GM23248 (cell line): ENCODE data around the gene CPM. TPM values are rescaled to one million over a fixed set of nuclear protein-coding genes. Genes with fewer than 3 reads are reported as not detected.
A peak's percentile ranks its signal among the peaks of the same experiment; 100 is the strongest.

Source experiments
- DNase-seq: peaks from one replicate; pipeline ENCODE4 v3.0.0-alpha.2; 2015
- H2AFZ ChIP-seq: fragments of 200-600 bp; sonication (generic); 2 replicates; pipeline ENCODE4 v1.6.1; 2016; ENCODE audit warnings: antibody characterized with exemption
- H3F3A ChIP-seq: fragments of 200-600 bp; sonication (generic); 2 replicates; pipeline ENCODE4 v1.6.1; 2016; ENCODE audit warnings: mild to moderate bottlenecking, antibody characterized with exemption, mixed run types; ENCODE audit not compliant: insufficient read depth
- H3K27ac ChIP-seq: fragments of 200-600 bp; sonication (generic); 2 replicates; pipeline ENCODE4 v1.5.1; 2016; ENCODE audit warnings: mild to moderate bottlenecking
- H3K27me3 ChIP-seq: fragments of 200-600 bp; sonication (generic); replicated peaks from 2 replicates; pipeline ENCODE4 v1.6.1; 2016; ENCODE audit warnings: mild to moderate bottlenecking; ENCODE audit not compliant: insufficient read depth
- H3K36me3 ChIP-seq: fragments of 200-600 bp; sonication (generic); 2 replicates; pipeline ENCODE4 v1.6.1; 2016; ENCODE audit warnings: low read depth, mild to moderate bottlenecking
- H3K4me1 ChIP-seq: fragments of 200-600 bp; sonication (generic); 2 replicates; pipeline ENCODE4 v1.6.1; 2016; ENCODE audit warnings: mild to moderate bottlenecking; ENCODE audit not compliant: insufficient read depth
- H3K4me2 ChIP-seq: fragments of 200-600 bp; sonication (generic); one replicate; pipeline ENCODE4 v1.6.1; 2016; ENCODE audit warnings: mild to moderate bottlenecking; ENCODE audit not compliant: unreplicated experiment
- H3K4me3 ChIP-seq: fragments of 200-600 bp; sonication (generic); 2 replicates; pipeline ENCODE4 v1.5.1; 2016; ENCODE audit warnings: mild to moderate bottlenecking
- H3K79me2 ChIP-seq: fragments of 200-600 bp; sonication (generic); 2 replicates; pipeline ENCODE4 v1.6.1; 2016; ENCODE audit warnings: mild to moderate bottlenecking; ENCODE audit not compliant: insufficient read depth
- H3K9ac ChIP-seq: fragments of 200-600 bp; sonication (generic); 2 replicates; pipeline ENCODE4 v1.6.1; 2016; ENCODE audit warnings: mild to moderate bottlenecking
- H3K9me2 ChIP-seq: fragments of 200-600 bp; sonication (generic); 2 replicates; pipeline ENCODE4 v1.6.1; 2016; ENCODE audit warnings: mixed run types, mild to moderate bottlenecking, moderate library complexity; ENCODE audit not compliant: insufficient read depth
- H3K9me3 ChIP-seq: fragments of 200-600 bp; sonication (generic); one replicate; pipeline ENCODE4 v1.6.1; 2017; ENCODE audit warnings: low read depth
- H4K20me1 ChIP-seq: fragments of 200-600 bp; sonication (generic); 2 replicates; pipeline ENCODE4 v1.6.0; 2016; ENCODE audit not compliant: insufficient read depth
- EZH2 ChIP-seq: fragments of 200-600 bp; sonication (generic); IDR thresholded peaks from 2 replicates; pipeline ENCODE4 v1.6.1; 2018; ENCODE audit warnings: antibody characterized with exemption, mild to moderate bottlenecking; ENCODE audit not compliant: insufficient read depth, poor library complexity, severe bottlenecking
- EZH2phosphoT487 ChIP-seq: fragments of 200-600 bp; sonication (generic); IDR thresholded peaks from 2 replicates; pipeline ENCODE4 v1.6.1; 2018; ENCODE audit warnings: antibody characterized with exemption, moderate library complexity, mild to moderate bottlenecking, low read depth; ENCODE audit not compliant: insufficient read depth
- WGBS, 2 experiments: methylation state at CpG; one replicate each; pipeline ENCODE4 v1.1.6; 2015 to 2017; ENCODE audit warnings: low lambda C conversion rate in 2 of 2, low coverage in 1 of 2; ENCODE audit errors: missing lambda C conversion rate in 2 of 2; 5-methylcytosine and 5-hydroxymethylcytosine counted together
- in situ Hi-C: fragments of 300-500 bp; cut with MboI; formaldehyde crosslinking; loops from 2 replicates; pipeline ENCODE4 v1.15.0; 2020
- polyA plus RNA-seq: library from polyadenylated mRNA; unstranded; fragments of >200 nt; fragmentation: Nextera tagmentation; extraction: Ambion mirVana; gene quantifications from 2 replicates; pipeline ENCODE4 v1.2.1, GENCODE V29; 2016
- total RNA-seq: library from RNA; depleted of rRNA; stranded (reverse); fragments of >200 nt; shearing (Covaris generic); gene quantifications from 2 replicates; pipeline ENCODE4 v1.2.3, GENCODE V29; 2014

Gene CPM
- total and polyA plus RNA-seq, 2 experiments from 2014 or later, result 13.7 to 22.5 TPM

- H3F3A ChIP-seq, result peaks cover 10% of the 10 kb centered on the region; the same call in 1 of the 2 replicates
- no peaks in the 10 kb centered on the region for H3K27me3 ChIP-seq
- H3K27ac ChIP-seq, result no peak overlapping the region
- H3K36me3 ChIP-seq, result no peaks in the 10 kb centered on the region
- in situ Hi-C loops, result no loop called here
- peak; percentile 16 for DNase-seq
- peaks cover 27% of the 10 kb centered on the region for H3K4me1 ChIP-seq
- no peak overlapping the region for H3K4me3 ChIP-seq
- no peak overlapping the region for H3K4me2 ChIP-seq
- H3K9me3 ChIP-seq, result no peaks in the 10 kb centered on the region
- H3K9ac ChIP-seq, result no peak overlapping the region
- whole genome bisulfite sequencing, 2 experiments, result 69 to 73% methylated on average over 2 of the region's 2 CpGs
- no peaks in the 10 kb centered on the region for H3K9me2 ChIP-seq
- H4K20me1 ChIP-seq, result no peaks in the 10 kb centered on the region
- no peaks in the 10 kb centered on the region for H3K79me2 ChIP-seq
- TF ChIP-seq EZH2phosphoT487 (no peak), EZH2 (no peak)
- H2AFZ ChIP-seq, result no peak overlapping the region
These were observed 20.1 kb downstream of the CPM start for GRCh38 chr12:68912916-68913315.

GRCh38 chr12:68911197-68911718, 21.7 kb downstream of the CPM start:
- Histone ChIP-seq H3K27me3 (no peaks in the 10 kb centered on the region), H3K4me3 (no peak overlapping the region), H3K4me2 (no peak overlapping the region), H4K20me1 (no peaks in the 10 kb centered on the region), H3K79me2 (no peaks in the 10 kb centered on the region), H3K27ac (no peak overlapping the region), H3K9me2 (no peaks in the 10 kb centered on the region), H3K36me3 (no peaks in the 10 kb centered on the region), H3K9me3 (no peaks in the 10 kb centered on the region), H2AFZ (no peak overlapping the region), H3K4me1 (peaks cover 27% of the 10 kb centered on the region), H3K9ac (no peak overlapping the region), H3F3A (peaks cover 10% of the 10 kb centered on the region; the same call in 1 of the 2 replicates)
- DNase-seq, result no peak
- in situ Hi-C loops, result no loop called here
- 97 to 100% methylated on average over 2 of the region's 2 CpGs for WGBS, 2 experiments
- TF ChIP-seq EZH2 (no peak), EZH2phosphoT487 (no peak)

DNA sequence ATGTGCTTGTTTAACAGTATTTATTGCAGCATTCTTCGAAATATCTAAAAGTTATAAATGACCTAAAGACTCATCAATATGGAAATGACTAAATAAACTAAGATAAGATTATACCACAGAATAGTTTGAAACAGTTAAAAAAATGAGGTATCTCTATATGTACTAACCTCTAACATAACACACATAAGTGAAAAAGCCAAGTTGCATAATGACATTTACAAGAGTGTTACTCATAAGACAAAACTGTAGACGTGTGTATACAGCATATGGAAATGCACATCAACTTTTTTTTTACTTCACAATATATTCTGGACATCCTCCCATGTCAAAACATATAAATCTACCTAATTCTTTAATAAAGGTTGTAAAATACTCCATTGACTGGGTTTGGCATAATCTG, 22.8 kb downstream of the CPM start:
- no peaks in the 10 kb centered on the region for H4K20me1 ChIP-seq
- 53 to 57% methylated on average over 2 of the region's 2 CpGs for WGBS, 2 experiments
- H3K9me3 ChIP-seq, result no peaks in the 10 kb centered on the region
- no peaks in the 10 kb centered on the region for H3K9me2 ChIP-seq
- no peaks in the 10 kb centered on the region for H3F3A ChIP-seq
- in situ Hi-C loops, result no loop called here
- H3K9ac ChIP-seq, result no peak overlapping the region
- H3K4me3 ChIP-seq, result no peak overlapping the region
- no peak overlapping the region for H3K4me2 ChIP-seq
- H2AFZ ChIP-seq, result no peak overlapping the region
- peaks cover 20% of the 10 kb centered on the region for H3K4me1 ChIP-seq
- H3K27me3 ChIP-seq, result no peaks in the 10 kb centered on the region
- no peaks in the 10 kb centered on the region for H3K79me2 ChIP-seq
- TF ChIP-seq EZH2phosphoT487 (no peak), EZH2 (no peak)
- H3K27ac ChIP-seq, result no peak overlapping the region
- no peaks in the 10 kb centered on the region for H3K36me3 ChIP-seq
- peak; percentile 40 for DNase-seq

DNA sequence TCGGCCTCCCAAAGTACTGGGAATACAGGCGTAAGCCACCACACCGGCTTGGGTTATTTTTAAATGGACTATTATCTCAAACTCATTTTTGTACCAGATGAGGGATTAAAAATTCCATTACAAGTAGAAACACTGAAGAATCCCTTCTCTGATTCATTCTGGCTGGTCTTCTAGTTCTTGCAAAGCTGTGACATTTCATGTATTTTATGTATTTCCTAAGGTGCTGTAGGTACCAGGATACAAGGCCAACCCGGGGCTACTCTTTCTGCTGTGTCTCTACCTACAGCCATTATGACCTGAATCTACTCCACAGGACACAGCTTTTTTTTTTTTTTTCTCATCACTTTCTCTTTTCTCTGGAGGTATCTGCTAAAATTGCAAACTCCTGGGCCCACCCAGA, 24.9 kb downstream of the CPM start:
- whole genome bisulfite sequencing, 2 experiments, result 87 to 90% methylated on average over 4 of the region's 4 CpGs
- no peak overlapping the region for H3K4me3 ChIP-seq
- no peak overlapping the region for H3K9ac ChIP-seq
- no peaks in the 10 kb centered on the region for H3K9me2 ChIP-seq
- no peaks in the 10 kb centered on the region for H3K79me2 ChIP-seq
- DNase-seq, result no peak
- H3K27me3 ChIP-seq, result no peaks in the 10 kb centered on the region
- in situ Hi-C loops, result no loop called here
- no peak overlapping the region for H2AFZ ChIP-seq
- no peak overlapping the region for H3K27ac ChIP-seq
- TF ChIP-seq EZH2, result no peak
- no peak for TF ChIP-seq EZH2phosphoT487
- H3K9me3 ChIP-seq, result no peaks in the 10 kb centered on the region
- no peaks in the 10 kb centered on the region for H4K20me1 ChIP-seq
- H3K36me3 ChIP-seq, result no peaks in the 10 kb centered on the region
- no peaks in the 10 kb centered on the region for H3F3A ChIP-seq
- no peak overlapping the region for H3K4me2 ChIP-seq
- H3K4me1 ChIP-seq, result 0 out of 2 replicates have a peak, but pooled peaks cover 6% of the 10 kb centered on the region
